ENCODE results near the gene CD109. TPM values are rescaled to one million over a fixed set of nuclear protein-coding genes. Genes with fewer than 3 reads are reported as not detected.

Gene CD109
- total RNA-seq, 1 donor from 2014 or later, result 1.5 TPM

- H3K4me1 Mint-ChIP-seq (ENCODE audit: unreplicated experiment), result no peaks in the 10 kb centered on the region
- peaks cover 3% of the 10 kb centered on the region for H3K9me3 Mint-ChIP-seq
- H3K36me3 Mint-ChIP-seq, result no peaks in the 10 kb centered on the region
- no peak overlapping the region for H3K4me3 Mint-ChIP-seq
- H3K27me3 Mint-ChIP-seq, result no peaks in the 10 kb centered on the region
- DNase-seq (ENCODE audit: extremely low spot score, unreplicated experiment), result no peak
- TF ChIP-seq CTCF (conservative IDR thresholded peaks at IDR 0.05), result no peak
- no peak overlapping the region for H3K27ac Mint-ChIP-seq
Measured at GRCh38 chr6:73768558-73768957, 72.6 kb downstream of the CD109 start.

- Mint-ChIP-seq H3K27me3 (no peaks in the 10 kb centered on the region), H3K4me3 (no peak overlapping the region), H3K4me1 (ENCODE audit: unreplicated experiment) (no peaks in the 10 kb centered on the region), H3K9me3 (peaks cover 7% of the 10 kb centered on the region), H3K36me3 (no peaks in the 10 kb centered on the region), H3K27ac (no peak overlapping the region)
- no peak for DNase-seq (ENCODE audit: extremely low spot score, unreplicated experiment)
- TF ChIP-seq CTCF (conservative IDR thresholded peaks at IDR 0.05), result no peak
Measured at GRCh38 chr6:73769976-73770375, 74.0 kb downstream of the CD109 start.

GRCh38 chr6:73774311-73774774 is 78.3 kb downstream of the CD109 start:
- DNase-seq (ENCODE audit: extremely low spot score, unreplicated experiment), result no peak
- no peak overlapping the region for H3K27ac Mint-ChIP-seq
- H3K36me3 Mint-ChIP-seq, result no peaks in the 10 kb centered on the region
- no peak overlapping the region for H3K4me3 Mint-ChIP-seq
- TF ChIP-seq CTCF (conservative IDR thresholded peaks at IDR 0.05), result no peak
- peaks cover 7% of the 10 kb centered on the region for H3K9me3 Mint-ChIP-seq
- no peaks in the 10 kb centered on the region for H3K4me1 Mint-ChIP-seq (ENCODE audit: unreplicated experiment)
- H3K27me3 Mint-ChIP-seq, result no peaks in the 10 kb centered on the region

GRCh38 chr6:73779943-73780342 is 83.9 kb downstream of the CD109 start:
- H3K4me1 Mint-ChIP-seq (ENCODE audit: unreplicated experiment), result no peaks in the 10 kb centered on the region
- no peak overlapping the region for H3K27ac Mint-ChIP-seq
- H3K27me3 Mint-ChIP-seq, result no peaks in the 10 kb centered on the region
- TF ChIP-seq CTCF (conservative IDR thresholded peaks at IDR 0.05), result no peak
- H3K4me3 Mint-ChIP-seq, result no peak overlapping the region
- H3K36me3 Mint-ChIP-seq, result no peaks in the 10 kb centered on the region
- DNase-seq (ENCODE audit: extremely low spot score, unreplicated experiment), result no peak
- no peaks in the 10 kb centered on the region for H3K9me3 Mint-ChIP-seq

GRCh38 chr6:73782911-73783310 is 86.9 kb downstream of the CD109 start:
- no peak for TF ChIP-seq CTCF (conservative IDR thresholded peaks at IDR 0.05)
- H3K27me3 Mint-ChIP-seq, result no peaks in the 10 kb centered on the region
- no peak overlapping the region for H3K4me3 Mint-ChIP-seq
- no peak for DNase-seq (ENCODE audit: extremely low spot score, unreplicated experiment)
- H3K4me1 Mint-ChIP-seq (ENCODE audit: unreplicated experiment), result no peaks in the 10 kb centered on the region
- H3K27ac Mint-ChIP-seq, result no peak overlapping the region
- no peaks in the 10 kb centered on the region for H3K9me3 Mint-ChIP-seq
- no peaks in the 10 kb centered on the region for H3K36me3 Mint-ChIP-seq

Measured in type B pancreatic cell (in vitro differentiated cells).